HuH-7 (cell line): Measurements from ENCODE around the gene PDE4D.

Experiments
- DNase-seq: peaks from one replicate; pipeline ENCODE4 v3.0.0; 2011; ENCODE audit warnings: low spot score

The PDE4D gene

GRCh38 chr5:59246882-59247281 lies 646.6 kb downstream of the PDE4D start:
- DNase-seq = no peak

GRCh38 chr5:59246145-59246869 lies 647.2 kb downstream of the PDE4D start:
- DNase-seq = no peak

- no peak for DNase-seq
Measured at GRCh38 chr5:59245198-59245597, 648.3 kb downstream of the PDE4D start.

GRCh38 chr5:59241552-59241951 lies 652.0 kb downstream of the PDE4D start:
- DNase-seq = no peak

- no peak for DNase-seq
Measured at GRCh38 chr5:59241119-59241518, 652.4 kb downstream of the PDE4D start.

- DNase-seq = no peak
Measured at GRCh38 chr5:59238126-59238902, 655.2 kb downstream of the PDE4D start.

- no peak for DNase-seq
Measured at GRCh38 chr5:59236986-59237385, 656.5 kb downstream of the PDE4D start.

GRCh38 chr5:59236448-59236847 lies 657.1 kb downstream of the PDE4D start:
- DNase-seq = no peak

GRCh38 chr5:59234236-59234635 lies 659.3 kb downstream of the PDE4D start:
- no peak for DNase-seq

GRCh38 chr5:59231221-59231931 lies 662.1 kb downstream of the PDE4D start:
- DNase-seq = no peak

- DNase-seq = no peak
Measured at GRCh38 chr5:59222687-59223511, 670.6 kb downstream of the PDE4D start.

- DNase-seq = no peak
Measured at GRCh38 chr5:59221769-59222168, 671.8 kb downstream of the PDE4D start.

GRCh38 chr5:59218424-59219045 lies 675.0 kb downstream of the PDE4D start:
- DNase-seq = no peak

- DNase-seq = no peak
Measured at GRCh38 chr5:59216841-59217240, 676.7 kb downstream of the PDE4D start.

- DNase-seq = no peak
Measured at GRCh38 chr5:59212596-59212995, 680.9 kb downstream of the PDE4D start.

GRCh38 chr5:59209758-59210359 lies 683.7 kb downstream of the PDE4D start:
- no peak for DNase-seq

GRCh38 chr5:59208474-59208873 lies 685.1 kb downstream of the PDE4D start:
- DNase-seq = no peak

- DNase-seq = no peak
Measured at GRCh38 chr5:59207401-59207800, 686.1 kb downstream of the PDE4D start.

- no peak for DNase-seq
Measured at GRCh38 chr5:59206132-59206581, 687.4 kb downstream of the PDE4D start.

- no peak for DNase-seq
Measured at GRCh38 chr5:59204114-59204897, 689.2 kb downstream of the PDE4D start.
